ENCODE results near the gene PNLIPRP1. TPM values are rescaled to one million over a fixed set of nuclear protein-coding genes. Genes with fewer than 3 reads are reported as not detected.

The PNLIPRP1 gene
- polyA plus RNA-seq, 1 experiment = not detected

DNA sequence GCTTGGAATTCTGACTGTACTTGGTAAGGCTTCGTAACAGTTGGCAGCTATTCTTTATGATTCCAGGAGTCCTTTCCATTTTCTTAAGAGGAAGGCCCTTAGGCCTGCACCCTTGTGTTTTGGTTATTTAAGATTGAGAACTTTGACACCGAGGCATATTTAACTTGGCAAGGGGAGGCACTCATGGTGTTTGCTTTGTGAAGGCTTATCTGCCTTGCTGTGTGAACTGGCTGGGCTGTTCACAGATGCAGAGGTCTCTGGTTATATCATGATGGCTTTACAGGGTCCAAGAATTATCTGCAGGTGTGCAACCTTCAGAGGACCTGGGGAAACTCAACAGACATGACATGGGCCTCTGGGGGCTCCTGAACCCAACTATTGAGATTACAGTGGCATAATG lies 833 bp upstream of the PNLIPRP1 start:
- ChIA-PET CTCF (no interaction called here), POLR2A (no interaction called here)
- H3K4me3 ChIP-seq (ENCODE audit: low read depth, low read length) = no peak overlapping the region
- no peaks in the 10 kb centered on the region for H3K36me3 ChIP-seq (ENCODE audit: control insufficient read depth, insufficient read depth, low read length)
- TF ChIP-seq, protein P1, sequence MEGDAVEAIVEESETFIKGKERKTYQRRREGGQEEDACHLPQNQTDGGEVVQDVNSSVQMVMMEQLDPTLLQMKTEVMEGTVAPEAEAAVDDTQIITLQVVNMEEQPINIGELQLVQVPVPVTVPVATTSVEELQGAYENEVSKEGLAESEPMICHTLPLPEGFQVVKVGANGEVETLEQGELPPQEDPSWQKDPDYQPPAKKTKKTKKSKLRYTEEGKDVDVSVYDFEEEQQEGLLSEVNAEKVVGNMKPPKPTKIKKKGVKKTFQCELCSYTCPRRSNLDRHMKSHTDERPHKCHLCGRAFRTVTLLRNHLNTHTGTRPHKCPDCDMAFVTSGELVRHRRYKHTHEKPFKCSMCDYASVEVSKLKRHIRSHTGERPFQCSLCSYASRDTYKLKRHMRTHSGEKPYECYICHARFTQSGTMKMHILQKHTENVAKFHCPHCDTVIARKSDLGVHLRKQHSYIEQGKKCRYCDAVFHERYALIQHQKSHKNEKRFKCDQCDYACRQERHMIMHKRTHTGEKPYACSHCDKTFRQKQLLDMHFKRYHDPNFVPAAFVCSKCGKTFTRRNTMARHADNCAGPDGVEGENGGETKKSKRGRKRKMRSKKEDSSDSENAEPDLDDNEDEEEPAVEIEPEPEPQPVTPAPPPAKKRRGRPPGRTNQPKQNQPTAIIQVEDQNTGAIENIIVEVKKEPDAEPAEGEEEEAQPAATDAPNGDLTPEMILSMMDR (IDR thresholded peaks at IDR 0.05; ENCODE audit: insufficient read depth, low read depth, low read length) = no peak
- DNase-seq (ENCODE audit: low read depth) = no peak
- no peaks in the 10 kb centered on the region for H3K27me3 ChIP-seq (ENCODE audit: control insufficient read depth, insufficient read depth, low read length)

DNA sequence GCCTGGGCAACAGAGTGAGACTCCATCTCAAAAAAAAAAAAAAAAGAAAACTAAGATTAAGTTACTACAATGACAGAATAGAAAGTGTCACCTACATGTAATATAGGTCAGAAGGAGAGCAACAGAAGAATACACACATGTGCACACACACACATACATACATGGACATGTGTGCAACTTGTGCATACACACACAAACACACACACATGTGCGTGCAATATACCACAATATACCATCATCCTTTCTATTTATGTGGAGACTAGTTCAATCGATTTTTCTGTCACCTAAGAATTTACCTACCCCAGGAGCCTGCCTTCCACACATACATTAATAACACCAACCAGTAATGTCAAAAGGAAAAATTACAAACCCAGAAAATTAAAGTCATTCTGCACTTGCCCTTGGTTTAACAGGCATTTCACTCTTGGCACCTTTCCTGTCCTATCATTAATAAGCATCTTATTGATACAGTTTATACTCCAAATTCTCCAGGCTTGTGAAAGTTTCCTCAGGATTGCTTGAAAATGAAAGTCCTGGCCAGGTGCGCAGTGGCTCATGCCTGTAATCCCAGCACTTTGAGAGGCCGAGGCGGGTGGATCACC lies 2.5 kb downstream of the PNLIPRP1 start:
- Histone ChIP-seq H3K36me3 (ENCODE audit: control insufficient read depth, insufficient read depth, low read length) (no peaks in the 10 kb centered on the region), H3K27me3 (ENCODE audit: control insufficient read depth, insufficient read depth, low read length) (no peaks in the 10 kb centered on the region), H3K4me3 (ENCODE audit: low read depth, low read length) (no peak overlapping the region)
- DNase-seq (ENCODE audit: low read depth) = no peak
- ChIA-PET POLR2A (no interaction called here), CTCF (no interaction called here)
- TF ChIP-seq, protein P1 (IDR thresholded peaks at IDR 0.05; ENCODE audit: insufficient read depth, low read depth, low read length) = no peak

DNA sequence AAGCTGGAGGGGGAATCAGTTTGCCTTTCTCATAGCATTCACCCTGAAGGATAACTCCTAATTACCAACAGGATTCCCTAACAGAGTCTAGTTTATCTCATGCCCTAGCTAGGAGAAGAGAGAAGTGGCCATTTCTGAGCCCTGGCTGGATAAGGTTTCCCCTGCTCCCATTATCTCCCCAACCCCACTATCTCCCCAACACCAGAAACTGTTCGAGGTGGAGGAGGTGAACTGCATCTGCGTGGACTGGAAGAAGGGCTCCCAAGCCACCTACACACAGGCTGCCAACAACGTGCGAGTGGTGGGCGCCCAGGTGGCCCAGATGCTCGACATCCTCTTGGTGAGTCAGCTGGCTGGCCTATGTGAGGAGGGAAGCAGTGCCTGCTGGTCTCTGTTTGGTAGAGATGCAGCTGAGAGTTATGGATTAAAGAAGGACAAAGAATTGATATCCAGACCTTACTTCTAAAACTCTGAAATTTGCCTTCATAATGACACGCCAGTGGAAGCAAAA lies 3.8 kb downstream of the PNLIPRP1 start:
- CTCF ChIA-PET = no interaction called here

DNA sequence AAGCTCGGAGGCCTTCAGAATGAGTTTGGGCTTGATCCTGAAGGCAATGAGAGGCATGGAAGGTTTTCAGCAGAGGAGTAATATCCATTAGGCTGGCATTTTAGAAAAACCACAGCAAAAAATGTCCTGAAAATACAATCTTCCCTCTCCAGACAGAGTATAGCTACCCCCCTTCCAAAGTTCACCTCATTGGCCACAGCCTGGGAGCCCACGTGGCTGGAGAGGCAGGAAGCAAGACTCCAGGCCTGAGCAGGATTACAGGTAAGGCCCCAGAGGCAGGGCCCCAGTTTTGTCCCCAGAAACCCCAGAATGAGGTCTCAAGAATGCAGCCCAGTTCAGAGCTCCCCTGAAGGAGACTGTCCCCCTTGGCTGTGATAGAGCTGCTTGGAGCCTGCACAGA lies 5.3 kb downstream of the PNLIPRP1 start:
- CTCF ChIA-PET = no interaction called here
- Histone ChIP-seq H3K27me3 (ENCODE audit: control insufficient read depth, insufficient read depth, low read length) (no peaks in the 10 kb centered on the region), H3K36me3 (ENCODE audit: control insufficient read depth, insufficient read depth, low read length) (no peaks in the 10 kb centered on the region), H3K4me3 (ENCODE audit: low read depth, low read length) (no peak overlapping the region)
- POLR2A ChIA-PET = no interaction called here
- no peak for DNase-seq (ENCODE audit: low read depth)
- TF ChIP-seq, protein P1 (IDR thresholded peaks at IDR 0.05; ENCODE audit: insufficient read depth, low read depth, low read length) = no peak

More for the DNA sequence above, 3.8 kb downstream of the PNLIPRP1 start:
- Histone ChIP-seq H3K27me3 (ENCODE audit: control insufficient read depth, insufficient read depth, low read length) (no peaks in the 10 kb centered on the region), H3K36me3 (ENCODE audit: control insufficient read depth, insufficient read depth, low read length) (no peaks in the 10 kb centered on the region), H3K4me3 (ENCODE audit: low read depth, low read length) (no peak overlapping the region)
- POLR2A ChIA-PET = no interaction called here
- TF ChIP-seq, protein P1 (IDR thresholded peaks at IDR 0.05; ENCODE audit: insufficient read depth, low read depth, low read length) = no peak
- no peak for DNase-seq (ENCODE audit: low read depth)

DNA sequence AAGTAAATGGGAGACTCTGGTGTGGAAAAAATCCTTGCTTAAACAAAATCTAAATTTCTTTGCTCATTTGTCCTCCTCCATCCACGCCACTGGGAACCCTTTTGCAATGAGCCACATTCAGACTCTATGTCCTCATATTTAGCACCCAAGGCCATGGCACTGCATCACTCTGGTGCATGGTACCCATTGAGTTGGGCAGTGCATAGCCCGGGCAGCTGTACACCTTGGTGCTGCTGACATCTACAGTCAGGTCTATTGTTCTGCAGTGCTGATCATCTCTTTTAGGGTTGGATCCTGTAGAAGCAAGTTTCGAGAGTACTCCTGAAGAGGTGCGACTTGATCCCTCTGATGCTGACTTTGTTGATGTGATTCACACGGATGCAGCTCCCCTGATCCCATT lies 6.8 kb downstream of the PNLIPRP1 start:
- Histone ChIP-seq H3K36me3 (ENCODE audit: control insufficient read depth, insufficient read depth, low read length) (no peaks in the 10 kb centered on the region), H3K27me3 (ENCODE audit: control insufficient read depth, insufficient read depth, low read length) (no peaks in the 10 kb centered on the region), H3K4me3 (ENCODE audit: low read depth, low read length) (no peak overlapping the region)
- TF ChIP-seq, protein P1 (IDR thresholded peaks at IDR 0.05; ENCODE audit: insufficient read depth, low read depth, low read length) = no peak
- ChIA-PET CTCF (no interaction called here), POLR2A (no interaction called here)
- no peak for DNase-seq (ENCODE audit: low read depth)

Data from BJ (cell line).